Brain microvascular endothelial cell (primary cell): ENCODE measurements around the gene LDLRAD4.
A peak's percentile ranks its signal among the peaks of the same experiment; 100 is the strongest.

Experiments
- DNase-seq: peaks from one replicate; pipeline ENCODE4 v3.0.0-alpha.2; 2020
- H3K27ac ChIP-seq: fragments of 250-450 bp; sonication (Bioruptor Pico); 2 replicates; pipeline ENCODE4 v1.5.1; 2020; ENCODE audit warnings: mild to moderate bottlenecking, moderate library complexity
- H3K27me3 ChIP-seq: fragments of 250-450 bp; sonication (Bioruptor Pico); replicated peaks from 2 replicates; pipeline ENCODE4 v1.5.1; 2020; ENCODE audit warnings: mild to moderate bottlenecking
- H3K36me3 ChIP-seq: fragments of 250-450 bp; sonication (Bioruptor Pico); replicated peaks from 2 replicates; pipeline ENCODE4 v1.5.1; 2020; ENCODE audit warnings: mild to moderate bottlenecking
- H3K4me3 ChIP-seq: 2 replicates; pipeline ENCODE4 v1.5.1; 2011; ENCODE audit warnings: low read depth, mild to moderate bottlenecking, control low read depth, low read length, moderate library complexity
- in situ Hi-C: cut with HindIII; loops from 2 replicates; pipeline ENCODE4 v1.10.0; 2017; ENCODE audit warnings: low sequenced_read_pairs, low pct_ligation_motif_present
- TF ChIP-seq, protein P1 (sequence below): IDR thresholded peaks from 2 replicates; pipeline ENCODE4 v1.5.1; 2011; ENCODE audit warnings: low read depth, mild to moderate bottlenecking, moderate library complexity, low read length, control low read depth, inconsistent platforms; ENCODE audit errors: missing control alignments

The LDLRAD4 gene

DNA sequence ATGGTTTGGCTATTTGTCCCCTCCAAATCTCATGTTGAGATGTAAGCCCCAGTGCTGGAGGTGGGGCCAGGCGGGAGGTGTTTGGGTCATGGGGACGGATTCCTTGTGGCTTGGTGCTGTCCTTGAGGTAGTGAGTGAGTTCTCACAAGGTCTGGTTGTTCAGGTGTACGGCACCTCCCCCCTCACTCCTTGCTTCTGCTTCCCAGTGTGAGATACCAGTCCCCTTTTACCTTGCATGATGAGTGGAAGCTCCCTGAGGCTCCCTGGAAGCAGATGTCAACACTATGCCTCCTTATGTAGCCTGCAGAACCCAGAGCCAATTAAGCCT lies 232.6 kb downstream of the LDLRAD4 start:
- no peak for DNase-seq
- H3K4me3 ChIP-seq = no peak overlapping the region
- H3K36me3 ChIP-seq = no peaks in the 10 kb centered on the region
- no peak overlapping the region for H3K27ac ChIP-seq
- in situ Hi-C loops = no loop called here
- TF ChIP-seq, protein P1, sequence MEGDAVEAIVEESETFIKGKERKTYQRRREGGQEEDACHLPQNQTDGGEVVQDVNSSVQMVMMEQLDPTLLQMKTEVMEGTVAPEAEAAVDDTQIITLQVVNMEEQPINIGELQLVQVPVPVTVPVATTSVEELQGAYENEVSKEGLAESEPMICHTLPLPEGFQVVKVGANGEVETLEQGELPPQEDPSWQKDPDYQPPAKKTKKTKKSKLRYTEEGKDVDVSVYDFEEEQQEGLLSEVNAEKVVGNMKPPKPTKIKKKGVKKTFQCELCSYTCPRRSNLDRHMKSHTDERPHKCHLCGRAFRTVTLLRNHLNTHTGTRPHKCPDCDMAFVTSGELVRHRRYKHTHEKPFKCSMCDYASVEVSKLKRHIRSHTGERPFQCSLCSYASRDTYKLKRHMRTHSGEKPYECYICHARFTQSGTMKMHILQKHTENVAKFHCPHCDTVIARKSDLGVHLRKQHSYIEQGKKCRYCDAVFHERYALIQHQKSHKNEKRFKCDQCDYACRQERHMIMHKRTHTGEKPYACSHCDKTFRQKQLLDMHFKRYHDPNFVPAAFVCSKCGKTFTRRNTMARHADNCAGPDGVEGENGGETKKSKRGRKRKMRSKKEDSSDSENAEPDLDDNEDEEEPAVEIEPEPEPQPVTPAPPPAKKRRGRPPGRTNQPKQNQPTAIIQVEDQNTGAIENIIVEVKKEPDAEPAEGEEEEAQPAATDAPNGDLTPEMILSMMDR = no peak
- H3K27me3 ChIP-seq = peaks cover 2% of the 10 kb centered on the region

DNA sequence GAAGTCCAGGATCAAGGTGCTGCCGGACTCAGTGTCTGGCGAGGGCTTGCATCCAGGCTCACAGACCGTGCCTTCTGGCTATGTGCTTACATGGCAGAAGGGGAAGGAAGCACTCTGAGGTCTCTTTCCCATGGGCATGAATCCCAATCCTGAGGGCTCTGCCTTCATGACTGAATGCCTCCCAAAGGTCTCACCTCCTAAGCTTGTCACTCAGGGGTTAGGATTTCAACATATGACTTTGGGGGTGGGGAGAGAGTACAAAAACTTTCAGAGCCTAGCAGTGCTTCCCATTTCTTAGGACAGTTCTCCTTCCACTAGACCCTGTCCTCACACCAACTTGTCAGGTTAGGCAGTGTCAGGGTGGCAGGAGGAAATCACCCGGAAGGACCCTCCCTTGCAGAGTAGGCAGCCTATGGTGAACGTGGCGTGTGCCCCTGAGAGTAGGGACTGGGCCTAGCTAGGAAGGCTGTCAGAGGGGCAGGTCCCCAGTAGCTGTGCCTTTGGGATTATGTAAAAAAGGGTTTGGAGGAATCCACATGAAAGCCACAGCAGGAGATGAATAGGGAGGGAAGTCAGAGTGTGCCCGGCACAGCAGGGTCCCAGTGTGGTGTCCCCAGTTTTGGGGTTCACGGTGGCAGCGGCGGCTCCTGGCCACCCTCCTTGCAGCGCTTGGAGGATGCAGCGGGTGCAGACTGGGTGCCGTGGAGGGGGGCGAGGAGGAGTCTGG lies 233.3 kb downstream of the LDLRAD4 start:
- no peak overlapping the region for H3K4me3 ChIP-seq
- H3K27me3 ChIP-seq = no peaks in the 10 kb centered on the region
- no peaks in the 10 kb centered on the region for H3K36me3 ChIP-seq
- in situ Hi-C loops = no loop called here
- no peak for DNase-seq
- no peak overlapping the region for H3K27ac ChIP-seq
- TF ChIP-seq, protein P1 = no peak

GRCh38 chr18:13452388-13452811 lies 233.8 kb downstream of the LDLRAD4 start:
- Histone ChIP-seq H3K4me3 (no peak overlapping the region), H3K27ac (no peak overlapping the region), H3K36me3 (no peaks in the 10 kb centered on the region), H3K27me3 (no peaks in the 10 kb centered on the region)
- peak; percentile 48 for DNase-seq
- TF ChIP-seq, protein P1 = no peak
- in situ Hi-C loops = no loop called here

DNA sequence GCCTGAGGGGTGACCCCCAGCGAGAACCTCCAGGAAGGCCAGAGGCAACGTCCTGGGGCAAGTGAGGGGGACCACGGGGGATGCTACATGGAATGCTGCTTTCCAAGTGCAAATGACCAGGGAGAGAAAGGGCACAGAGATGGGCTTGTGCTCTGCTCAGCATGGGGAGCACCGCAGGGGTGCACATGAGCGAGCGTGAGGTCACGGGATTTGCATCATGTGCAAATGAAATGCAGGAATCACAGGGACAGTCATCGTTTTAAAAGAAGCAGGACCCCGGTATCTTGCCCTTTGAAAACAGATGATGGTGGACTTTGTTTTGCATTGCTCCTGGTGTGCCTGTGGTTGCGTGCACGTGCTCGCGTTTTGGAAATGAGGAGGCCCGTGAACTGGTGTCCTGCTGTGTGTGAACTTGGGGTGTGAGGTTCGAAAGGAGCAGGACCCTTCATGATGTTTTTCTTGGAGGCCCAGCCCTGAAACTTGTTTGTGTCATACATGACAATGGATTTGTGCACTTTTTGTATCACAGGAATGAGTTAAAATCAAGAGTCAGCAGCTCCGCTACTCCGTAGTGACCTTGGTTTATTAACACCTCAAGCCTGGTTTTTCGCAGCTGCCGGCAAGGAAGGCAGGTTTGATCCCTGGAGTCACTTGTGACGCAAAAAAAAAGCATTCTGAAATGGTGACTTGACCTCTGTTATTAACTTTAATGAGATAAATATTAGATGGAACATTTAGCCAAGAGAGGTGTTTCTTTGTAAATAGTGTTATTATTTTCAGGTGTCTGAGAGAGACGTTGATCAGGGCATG lies 234.5 kb downstream of the LDLRAD4 start:
- in situ Hi-C loops = no loop called here
- DNase-seq = no peak
- TF ChIP-seq, protein P1 = no peak
- Histone ChIP-seq H3K27me3 (no peaks in the 10 kb centered on the region), H3K27ac (no peak overlapping the region), H3K36me3 (no peaks in the 10 kb centered on the region), H3K4me3 (no peak overlapping the region)

DNA sequence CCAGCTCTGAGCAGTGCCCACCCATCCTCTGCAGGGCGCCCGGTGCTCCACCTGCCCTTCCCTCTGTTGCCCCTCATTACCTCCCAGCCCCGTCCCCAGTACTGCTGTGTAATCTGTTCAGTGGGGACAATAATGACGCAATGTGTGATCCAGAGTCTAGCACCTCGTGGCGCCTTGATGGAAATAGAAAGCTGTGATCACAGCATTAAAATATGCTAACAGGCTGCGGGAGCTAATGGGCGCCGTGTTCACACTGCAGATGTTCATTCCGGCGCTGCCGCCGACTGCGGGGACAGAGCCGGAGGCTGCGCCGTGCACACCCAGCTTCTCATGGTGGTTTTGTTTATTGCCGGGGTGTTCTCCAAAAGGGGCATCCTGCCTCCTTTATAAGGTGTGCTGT lies 235.2 kb downstream of the LDLRAD4 start:
- Histone ChIP-seq H3K4me3 (no peak overlapping the region), H3K27me3 (no peaks in the 10 kb centered on the region), H3K27ac (no peak overlapping the region), H3K36me3 (no peaks in the 10 kb centered on the region)
- DNase-seq = no peak
- TF ChIP-seq, protein P1 = no peak
- in situ Hi-C loops = no loop called here
